PC-9 (cell line): ENCODE results near the gene CUX1. TPM values are rescaled to one million over a fixed set of nuclear protein-coding genes. Genes with fewer than 3 reads are reported as not detected.

ENCODE experiments used
- BruUV-seq: library from RNA; stranded (reverse); fragments of 400-500 nt; replicated peaks from 2 replicates; lab custom pipeline; 2021; lab: Mats Ljungman, UMichigan
- CTCF ChIA-PET: fragments of 300-600 bp; sonication (Branson Sonifier 250); formaldehyde crosslinking; loops from one replicate; lab custom pipeline; 2022; ENCODE audit warnings: antibody characterized with exemption; lab: Charles Lee
- POLR2A ChIA-PET: fragments of 300-600 bp; sonication (Branson Sonifier 250); formaldehyde crosslinking; loops from one replicate; lab custom pipeline; 2022; ENCODE audit warnings: antibody characterized with exemption; ENCODE audit not compliant: unreplicated experiment; lab: Charles Lee
- DNase-seq, 2 experiments: peaks; one replicate each; pipeline versions ENCODE4 v3.0.0 to v3.0.0-alpha.2; 2015 to 2022; ENCODE audit warnings: mixed read lengths in 1 of 2
- H2AFZ ChIP-seq: fragments of 200-600 bp; sonication (generic); 2 replicates; pipeline ENCODE4 v1.8.1; 2017; ENCODE audit warnings: antibody characterized with exemption
- H3F3A ChIP-seq: fragments of 200-600 bp; sonication (generic); 2 replicates; pipeline ENCODE4 v1.8.1; 2017; ENCODE audit warnings: antibody characterized with exemption, mild to moderate bottlenecking, low read depth; ENCODE audit not compliant: insufficient read depth
- H3K27ac ChIP-seq: fragments of 200-600 bp; sonication (generic); 2 replicates; pipeline ENCODE4 v1.6.1; 2016; ENCODE audit warnings: mixed run types
- H3K27me3 ChIP-seq: fragments of 200-600 bp; sonication (generic); 2 replicates; pipeline ENCODE4 v1.6.1; 2016; ENCODE audit warnings: low read depth, mixed run types; ENCODE audit not compliant: insufficient read depth
- H3K36me3 ChIP-seq: fragments of 200-600 bp; sonication (generic); 2 replicates; pipeline ENCODE4 v1.6.1; 2016; ENCODE audit warnings: low read depth, mixed run types
- H3K4me1 ChIP-seq: fragments of 200-600 bp; sonication (generic); replicated peaks from 2 replicates; pipeline ENCODE4 v1.6.1; 2016; ENCODE audit warnings: mixed run types; ENCODE audit not compliant: insufficient read depth
- H3K4me2 ChIP-seq: fragments of 200-600 bp; sonication (generic); 2 replicates; pipeline ENCODE4 v1.6.1; 2017; ENCODE audit warnings: mixed run types
- H3K4me3 ChIP-seq: fragments of 200-600 bp; sonication (generic); 2 replicates; pipeline ENCODE4 v1.6.1; 2016; ENCODE audit warnings: mixed run types
- H3K79me2 ChIP-seq: fragments of 200-600 bp; sonication (generic); 2 replicates; pipeline ENCODE4 v1.6.1; 2017; ENCODE audit warnings: low read depth, mixed run types
- H3K9me2 ChIP-seq: fragments of 200-600 bp; sonication (generic); 2 replicates; pipeline ENCODE4 v1.8.1; 2017; ENCODE audit warnings: mild to moderate bottlenecking; ENCODE audit not compliant: insufficient read depth
- H3K9me3 ChIP-seq: fragments of 200-600 bp; sonication (generic); 2 replicates; pipeline ENCODE4 v1.8.1; 2016; ENCODE audit warnings: low read depth; ENCODE audit not compliant: insufficient read depth
- H4K20me1 ChIP-seq: fragments of 200-600 bp; sonication (generic); 2 replicates; pipeline ENCODE4 v1.8.1; 2017; ENCODE audit not compliant: insufficient read depth
- CTCF ChIP-seq: fragments of 200-600 bp; sonication (generic); conservative IDR thresholded peaks from 2 replicates; pipeline ENCODE4 v1.6.1; 2017; ENCODE audit warnings: mixed run types, antibody characterized with exemption, mild to moderate bottlenecking, moderate library complexity
- EZH2 ChIP-seq: fragments of 200-600 bp; sonication (generic); IDR thresholded peaks from 2 replicates; pipeline ENCODE4 v1.8.0; 2017; ENCODE audit warnings: antibody characterized with exemption, low read depth
- intact Hi-C: fragments of 100-400 bp; cut with micrococcal nuclease; formaldehyde crosslinking; loops from one replicate; pipeline ENCODE4 v1.10.0; 2022; ENCODE audit not compliant: unreplicated experiment
- total RNA-seq: library from RNA; stranded (reverse); gene quantifications from 2 replicates; pipeline ENCODE4 v1.2.3, GENCODE V29; 2021

The CUX1 gene
- total RNA-seq, 1 experiment from 2014 or later = 83.3 TPM

DNA sequence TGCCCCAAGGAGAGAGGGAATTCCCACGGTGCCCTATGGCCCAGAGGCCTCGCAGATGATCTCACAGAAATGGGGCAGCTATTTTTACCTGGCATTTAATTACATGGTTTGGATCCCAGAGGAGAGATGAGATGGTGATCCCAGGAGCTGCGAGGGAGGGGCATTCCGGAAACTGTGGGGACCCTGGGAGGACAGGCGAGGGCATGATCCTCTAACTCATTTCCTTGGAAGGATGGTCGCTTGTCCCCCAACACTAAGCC is 478.7 kb downstream of the CUX1 start:
- Histone ChIP-seq H2AFZ (no peak overlapping the region), H3K4me3 (no peak overlapping the region), H3K36me3 (no peaks in the 10 kb centered on the region), H3F3A (0 out of 2 replicates have a peak, but pooled peaks cover 6% of the 10 kb centered on the region), H4K20me1 (no peaks in the 10 kb centered on the region), H3K9me3 (no peaks in the 10 kb centered on the region), H3K27me3 (no peaks in the 10 kb centered on the region), H3K4me1 (no peaks in the 10 kb centered on the region), H3K27ac (no peak overlapping the region), H3K4me2 (no peak overlapping the region), H3K79me2 (no peaks in the 10 kb centered on the region), H3K9me2 (no peaks in the 10 kb centered on the region)
- ChIA-PET CTCF (interaction anchor here (0.5 kb wide), 1 partner anchor 638 kb away, joined by 3 read pairs; no protein-coding TSS in a partner anchor), POLR2A (no interaction called here)
- no peak for DNase-seq
- BruUV-seq = no TSS peak
- TF ChIP-seq EZH2 (no peak), CTCF (no peak)
- intact Hi-C loops = no loop called here

DNA sequence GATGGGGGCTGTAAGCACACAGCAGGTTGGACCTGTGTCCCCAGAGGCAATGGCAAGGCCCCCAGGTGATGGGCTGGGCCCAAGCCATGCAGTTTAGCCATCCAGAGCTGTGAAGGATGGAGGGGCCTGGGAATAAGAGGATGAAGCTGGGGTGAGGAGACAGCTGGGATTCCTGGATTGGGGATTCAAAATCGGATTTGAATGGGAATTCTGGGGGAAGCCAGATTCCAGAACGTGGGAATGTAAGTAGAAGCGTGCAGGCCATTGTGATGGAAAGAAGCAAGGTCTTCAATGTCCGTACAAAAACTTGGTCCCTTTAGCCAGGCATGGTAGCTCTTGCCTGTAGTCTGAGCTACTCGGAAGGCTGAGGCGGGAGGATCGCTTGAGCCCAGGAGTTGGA is 479.1 kb downstream of the CUX1 start:
- ChIA-PET POLR2A (no interaction called here), CTCF (interaction anchor here (0.5 kb wide), 2 partner anchors 17 to 639 kb away, joined by 3 to 4 read pairs; no protein-coding TSS in a partner anchor)
- no peak for TF ChIP-seq EZH2
- no peak for TF ChIP-seq CTCF
- no TSS peak for BruUV-seq
- DNase-seq = no peak
- H3K27ac ChIP-seq = no peak overlapping the region
- H3K27me3 ChIP-seq = no peaks in the 10 kb centered on the region
- no peak overlapping the region for H3K4me2 ChIP-seq
- H3K9me3 ChIP-seq = no peaks in the 10 kb centered on the region
- H3K4me1 ChIP-seq = no peaks in the 10 kb centered on the region
- intact Hi-C loops = no loop called here
- H3F3A ChIP-seq = 0 out of 2 replicates have a peak, but pooled peaks cover 6% of the 10 kb centered on the region
- no peaks in the 10 kb centered on the region for H4K20me1 ChIP-seq
- no peak overlapping the region for H2AFZ ChIP-seq
- H3K9me2 ChIP-seq = no peaks in the 10 kb centered on the region
- no peak overlapping the region for H3K4me3 ChIP-seq
- no peaks in the 10 kb centered on the region for H3K79me2 ChIP-seq
- H3K36me3 ChIP-seq = no peaks in the 10 kb centered on the region

DNA sequence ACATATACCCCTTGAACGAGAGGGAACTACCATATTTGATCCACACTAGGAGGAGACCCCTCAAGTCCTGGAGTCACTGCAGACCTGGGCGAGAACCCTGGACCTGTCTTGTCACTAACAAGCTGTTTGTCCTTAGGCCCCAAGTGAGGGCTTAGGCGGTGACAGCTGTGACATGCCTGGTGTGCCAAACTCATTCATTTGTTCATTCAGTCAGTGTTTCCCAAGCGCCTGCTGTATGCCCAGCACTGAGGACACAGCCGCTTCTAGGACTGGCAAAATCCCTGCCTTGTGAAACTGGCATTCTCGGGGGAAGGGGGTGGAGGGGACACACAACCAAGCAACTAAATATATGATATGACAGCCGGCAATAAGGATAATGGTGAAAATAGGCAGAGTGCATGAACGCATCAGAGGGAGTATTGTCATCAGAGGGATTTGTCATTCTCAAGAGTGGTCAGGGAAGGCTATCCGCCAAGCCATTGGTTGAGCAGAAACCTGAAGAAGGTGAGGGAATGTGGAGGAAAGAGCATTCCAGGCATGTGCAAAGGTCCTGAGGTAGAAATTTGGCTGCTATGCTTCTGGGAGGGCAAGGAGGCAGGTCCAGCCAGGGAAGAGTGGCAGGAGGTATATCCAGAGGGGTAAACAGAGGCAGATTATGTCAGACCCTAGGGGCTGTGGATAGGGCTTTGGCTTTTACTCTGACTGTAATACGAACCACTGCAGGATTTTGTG is 480.2 kb downstream of the CUX1 start:
- TF ChIP-seq CTCF (no peak), EZH2 (no peak)
- H3K4me3 ChIP-seq = no peak overlapping the region
- H3K79me2 ChIP-seq = no peaks in the 10 kb centered on the region
- H3K27ac ChIP-seq = no peak overlapping the region
- BruUV-seq = no TSS peak
- intact Hi-C loops = no loop called here
- H3K4me2 ChIP-seq = no peak overlapping the region
- H4K20me1 ChIP-seq = no peaks in the 10 kb centered on the region
- H3K9me3 ChIP-seq = no peaks in the 10 kb centered on the region
- H2AFZ ChIP-seq = no peak overlapping the region
- ChIA-PET POLR2A (interaction anchor here (0.6 kb wide), 1 partner anchor 96 kb away, joined by 8 read pairs; no protein-coding TSS in a partner anchor), CTCF (no interaction called here)
- no peaks in the 10 kb centered on the region for H3K9me2 ChIP-seq
- H3F3A ChIP-seq = 0 out of 2 replicates have a peak, but pooled peaks cover 6% of the 10 kb centered on the region
- no peaks in the 10 kb centered on the region for H3K4me1 ChIP-seq
- no peaks in the 10 kb centered on the region for H3K36me3 ChIP-seq
- H3K27me3 ChIP-seq = no peaks in the 10 kb centered on the region
- DNase-seq = no peak
